Measurements from ENCODE around the gene TRIM60.
"Not testable (repeated sequence)": the region's sequence is repeated elsewhere in the genome, so short reads cannot be mapped to it uniquely, and the experiment has no call there.

TRIM60 gene

GRCh38 chr4:165031436-165032211 lies at the start of gene TRIM60:
TSS of gene TRIM60 (plus strand) at chr4:165031999. CDS start at chr4:165040073, 8,074 bp downstream.
- no peak for DNase-seq

GRCh38 chr4:164989471-164989870 lies 42.3 kb upstream of the TRIM60 start:
- no peak for DNase-seq

GRCh38 chr4:164990786-164991185 lies 41.0 kb upstream of the TRIM60 start:
- not testable (repeated sequence) for DNase-seq

- not testable (repeated sequence) for DNase-seq
Measured at GRCh38 chr4:164996123-164996522, 35.7 kb upstream of the TRIM60 start.

- DNase-seq, result no peak
Measured at GRCh38 chr4:164997324-164997723, 34.5 kb upstream of the TRIM60 start.

- DNase-seq, result peak; percentile 10
Measured at GRCh38 chr4:164997941-164998340, 33.9 kb upstream of the TRIM60 start.

GRCh38 chr4:164998526-164999080 lies 33.2 kb upstream of the TRIM60 start:
- DNase-seq, result not testable (repeated sequence)

GRCh38 chr4:165001957-165002356 lies 29.8 kb upstream of the TRIM60 start:
- DNase-seq, result not testable (repeated sequence)

- DNase-seq, result no peak
Measured at GRCh38 chr4:165005352-165005925, 26.4 kb upstream of the TRIM60 start.

- no peak for DNase-seq
Measured at GRCh38 chr4:165006456-165006855, 25.3 kb upstream of the TRIM60 start.

GRCh38 chr4:165006886-165007285 lies 24.9 kb upstream of the TRIM60 start:
- no peak for DNase-seq

GRCh38 chr4:165009493-165010227 lies 22.1 kb upstream of the TRIM60 start:
- DNase-seq, result no peak

- no peak for DNase-seq
Measured at GRCh38 chr4:165010487-165010886, 21.3 kb upstream of the TRIM60 start.

- DNase-seq, result no peak
Measured at GRCh38 chr4:165010991-165011390, 20.8 kb upstream of the TRIM60 start.

- no peak for DNase-seq
Measured at GRCh38 chr4:165011403-165011802, 20.4 kb upstream of the TRIM60 start.

GRCh38 chr4:165013691-165014090 lies 18.1 kb upstream of the TRIM60 start:
- no peak for DNase-seq

GRCh38 chr4:165016971-165017370 lies 14.8 kb upstream of the TRIM60 start:
- no peak for DNase-seq

GRCh38 chr4:165019995-165020394 lies 11.8 kb upstream of the TRIM60 start:
- DNase-seq, result not testable (repeated sequence)

GRCh38 chr4:165025782-165026181 lies 6.0 kb upstream of the TRIM60 start:
- not testable (repeated sequence) for DNase-seq

GRCh38 chr4:165027762-165028402 lies 3.9 kb upstream of the TRIM60 start:
- DNase-seq, result no peak

- no peak for DNase-seq
Measured at GRCh38 chr4:165048170-165048569, 16.4 kb downstream of the TRIM60 start.

GRCh38 chr4:165052627-165053026 lies 20.8 kb downstream of the TRIM60 start:
- DNase-seq, result no peak

GRCh38 chr4:165053645-165054044 lies 21.8 kb downstream of the TRIM60 start, which contains the start of gene TRIM75:
TSS of gene TRIM75 (plus strand) at chr4:165053866. CDS start at chr4:165059148, 5,282 bp downstream.
- no peak for DNase-seq

Measured in NCI-H1105 (cell line).